IMR-90 (cell line): ENCODE results near the gene KDELR3. TPM values are rescaled to one million over a fixed set of nuclear protein-coding genes. Genes with fewer than 3 reads are reported as not detected.

Experiments used
- ATAC-seq: fragments of 200-7000 bp; cut with Tn5 transposase; 2 replicates; pipeline ENCODE4 v1.9.1; 2020; ENCODE audit warnings: low read depth, mild to moderate bottlenecking, moderate library complexity
- BruUV-seq: library from RNA; stranded (reverse); fragments of 400-500 nt; replicated peaks from 2 replicates; lab custom pipeline; 2021; lab: Mats Ljungman, UMichigan
- CTCF ChIA-PET: fragments of 300-600 bp; formaldehyde crosslinking; extraction: SDS; loops from one replicate; lab custom pipeline; 2021; ENCODE audit warnings: antibody characterized with exemption; lab: Yijun Ruan, JAX
- POLR2A ChIA-PET: fragments of 300-600 bp; sonication (Branson Sonifier 250); formaldehyde crosslinking; loops from one replicate; lab custom pipeline; 2022; ENCODE audit warnings: antibody characterized with exemption; ENCODE audit not compliant: unreplicated experiment; lab: Charles Lee
- DNase-seq: peaks from one replicate; pipeline ENCODE4 v3.0.0; 2013
- H2AFZ ChIP-seq: replicated peaks from 2 replicates; pipeline ENCODE3; 2013; ENCODE audit warnings: low read length, mild to moderate bottlenecking; ENCODE audit not compliant: poor library complexity
- H2AK5ac ChIP-seq: 2 replicates; pipeline ENCODE4 v1.6.1; 2013; ENCODE audit warnings: low read depth, low read length, inconsistent platforms
- H2AK9ac ChIP-seq: replicated peaks from 2 replicates; pipeline ENCODE3; 2013; ENCODE audit warnings: mild to moderate bottlenecking, low read depth, low read length, moderate library complexity; ENCODE audit not compliant: poor library complexity
- H2BK120ac ChIP-seq: 2 replicates; pipeline ENCODE4 v1.6.1; 2013; ENCODE audit warnings: low read depth, low read length, inconsistent platforms
- H2BK15ac ChIP-seq: 3 replicates; pipeline ENCODE4 v1.6.1; 2013; ENCODE audit warnings: low read depth, low read length, inconsistent platforms
- H2BK20ac ChIP-seq: 2 replicates; pipeline ENCODE4 v1.6.1; 2013; ENCODE audit warnings: low read depth, mild to moderate bottlenecking, inconsistent platforms, low read length, moderate library complexity
- H2BK5ac ChIP-seq: 2 replicates; pipeline ENCODE4 v1.6.1; 2013; ENCODE audit warnings: mild to moderate bottlenecking, low read depth, low read length, inconsistent platforms; ENCODE audit not compliant: poor library complexity, severe bottlenecking
- H3K14ac ChIP-seq: replicated peaks from 2 replicates; pipeline ENCODE4 v1.6.1; 2013; ENCODE audit warnings: low read depth, low read length, inconsistent platforms
- H3K18ac ChIP-seq: 2 replicates; pipeline ENCODE4 v1.6.1; 2013; ENCODE audit warnings: low read depth, low read length, control low read depth
- H3K23ac ChIP-seq: 2 replicates; pipeline ENCODE4 v1.6.1; 2013; ENCODE audit warnings: low read depth, low read length, inconsistent platforms
- H3K27ac ChIP-seq: 2 replicates; pipeline ENCODE4 v1.5.1; 2013; ENCODE audit warnings: mild to moderate bottlenecking, control low read depth, low read length; ENCODE audit not compliant: insufficient read depth
- H3K27me3 ChIP-seq: 2 replicates; pipeline ENCODE4 v1.6.1; 2013; ENCODE audit warnings: low read length; ENCODE audit not compliant: control insufficient read depth, insufficient read depth
- H3K36me3 ChIP-seq: 2 replicates; pipeline ENCODE4 v1.6.1; 2013; ENCODE audit warnings: low read length, mixed read lengths; ENCODE audit not compliant: control insufficient read depth, insufficient read depth
- H3K4ac ChIP-seq: 2 replicates; pipeline ENCODE4 v1.6.1; 2013; ENCODE audit warnings: low read depth, low read length, inconsistent platforms
- H3K4me1 ChIP-seq: 2 replicates; pipeline ENCODE4 v1.6.1; 2013; ENCODE audit warnings: low read length, mixed read lengths; ENCODE audit not compliant: control insufficient read depth, insufficient read depth
- H3K4me2 ChIP-seq: 2 replicates; pipeline ENCODE4 v1.6.1; 2013; ENCODE audit warnings: low read depth, mild to moderate bottlenecking, control low read depth, low read length, moderate library complexity
- H3K4me3 ChIP-seq: 2 replicates; pipeline ENCODE4 v1.5.1; 2013; ENCODE audit warnings: low read depth, mild to moderate bottlenecking, control low read depth, low read length, moderate library complexity; ENCODE audit not compliant: insufficient read depth
- H3K56ac ChIP-seq: 2 replicates; pipeline ENCODE4 v1.6.1; 2013; ENCODE audit warnings: low read length, inconsistent platforms; ENCODE audit not compliant: insufficient read depth; ENCODE audit errors: extremely low read depth
- H3K79me1 ChIP-seq, 2 experiments: 2 replicates each; pipeline ENCODE4 v1.6.1; 2013; ENCODE audit warnings: low read length in 2 of 2, inconsistent platforms in 1 of 2, low read depth in 1 of 2
- H3K9ac ChIP-seq: 2 replicates; pipeline ENCODE4 v1.6.1; 2013; ENCODE audit warnings: low read depth, low read length, control low read depth
- H3K9me1 ChIP-seq: 2 replicates; pipeline ENCODE4 v1.6.1; 2013; ENCODE audit warnings: low read length, inconsistent platforms; ENCODE audit not compliant: insufficient read depth
- H3K9me3 ChIP-seq: 2 replicates; pipeline ENCODE4 v1.6.1; 2013; ENCODE audit warnings: low read length; ENCODE audit not compliant: control insufficient read depth, insufficient read depth
- H4K20me1 ChIP-seq: 2 replicates; pipeline ENCODE4 v1.6.1; 2013; ENCODE audit warnings: low read length, inconsistent platforms; ENCODE audit not compliant: insufficient read depth
- H4K5ac ChIP-seq: 2 replicates; pipeline ENCODE4 v1.6.1; 2013; ENCODE audit warnings: mild to moderate bottlenecking, low read depth, low read length, control low read depth
- H4K8ac ChIP-seq, 2 experiments: 2 replicates each; pipeline ENCODE4 v1.6.1; 2013; ENCODE audit warnings: low read depth in 2 of 2, low read length in 2 of 2, control low read depth in 1 of 2, inconsistent platforms in 1 of 2
- H4K91ac ChIP-seq: 2 replicates; pipeline ENCODE4 v1.6.1; 2013; ENCODE audit warnings: low read depth, low read length, inconsistent platforms; ENCODE audit not compliant: insufficient read depth
- BHLHE40 ChIP-seq: fragments of 150-350 bp; IDR thresholded peaks from 2 replicates; pipeline ENCODE4 v1.6.1; 2016; ENCODE audit warnings: mild to moderate bottlenecking, low read depth, low read length
- CEBPB ChIP-seq: IDR thresholded peaks from 2 replicates; pipeline ENCODE4 v1.6.1; 2012; ENCODE audit warnings: low read depth, low read length, improper control_type of control experiment
- CHD1 ChIP-seq: IDR thresholded peaks from 2 replicates; pipeline ENCODE4 v1.6.1; 2012; ENCODE audit warnings: low read depth, low read length, improper control_type of control experiment
- CTCF ChIP-seq: conservative IDR thresholded peaks from 2 replicates; pipeline ENCODE4 v1.5.1; 2012; ENCODE audit warnings: mild to moderate bottlenecking, low read depth, low read length, improper control_type of control experiment
- ELK1 ChIP-seq: fragments of 150-350 bp; IDR thresholded peaks from 2 replicates; pipeline ENCODE4 v1.6.1; 2016; ENCODE audit warnings: low read depth, mild to moderate bottlenecking, low read length, moderate library complexity, borderline replicate concordance
- MAFK ChIP-seq: IDR thresholded peaks from 2 replicates; pipeline ENCODE4 v1.6.1; 2012; ENCODE audit warnings: low read depth, low read length, improper control_type of control experiment
- MAZ ChIP-seq: IDR thresholded peaks from 2 replicates; pipeline ENCODE4 v1.6.1; 2012; ENCODE audit warnings: low read depth, mild to moderate bottlenecking, low read length, improper control_type of control experiment, moderate library complexity, borderline replicate concordance
- MXI1 ChIP-seq: IDR thresholded peaks from 2 replicates; pipeline ENCODE4 v1.6.1; 2012; ENCODE audit warnings: low read depth, mild to moderate bottlenecking, low read length, moderate library complexity, borderline replicate concordance
- NFE2L2 ChIP-seq: fragments of 150-350 bp; IDR thresholded peaks from 2 replicates; pipeline ENCODE4 v1.6.1; 2016; ENCODE audit warnings: low read depth, mild to moderate bottlenecking, low read length
- POLR2A ChIP-seq: IDR thresholded peaks from 2 replicates; pipeline ENCODE4 v1.6.1; 2012; ENCODE audit warnings: mild to moderate bottlenecking, low read depth, low read length
- RCOR1 ChIP-seq: IDR thresholded peaks from 2 replicates; pipeline ENCODE4 v1.6.1; 2012; ENCODE audit warnings: mild to moderate bottlenecking, low read length, improper control_type of control experiment; ENCODE audit not compliant: insufficient replicate concordance
- RFX5 ChIP-seq: IDR thresholded peaks from 2 replicates; pipeline ENCODE4 v1.8.0; 2012; ENCODE audit warnings: low read depth, mild to moderate bottlenecking, low read length, moderate library complexity
- SMC3 ChIP-seq: fragments of 150-350 bp; IDR thresholded peaks from 2 replicates; pipeline ENCODE4 v1.6.1; 2016; ENCODE audit warnings: low read depth, mild to moderate bottlenecking, antibody characterized with exemption, low read length, moderate library complexity
- USF2 ChIP-seq: fragments of 150-350 bp; IDR thresholded peaks from 2 replicates; pipeline ENCODE4 v1.6.1; 2017; ENCODE audit warnings: mild to moderate bottlenecking, antibody characterized with exemption, low read length, low read depth
- WGBS, 2 experiments: methylation state at CpG; one replicate each; pipeline versions ENCODE4 v1.1.5 to v1.1.7; 2013; ENCODE audit warnings: missing lambda C conversion rate in 2 of 2; ENCODE audit not compliant: insufficient read length in 1 of 2; ENCODE audit errors: extremely low coverage in 2 of 2; 5-methylcytosine and 5-hydroxymethylcytosine counted together
- dilution Hi-C: fragments of 300-500 bp; cut with HindIII; formaldehyde crosslinking; loops from one replicate; pipeline ENCODE4 v1.14.3; 2018; ENCODE audit warnings: low sequenced_read_pairs; ENCODE audit not compliant: unreplicated experiment
- in situ Hi-C: fragments of 300-500 bp; cut with MboI; formaldehyde crosslinking; loops from 3 replicates; pipeline ENCODE4 v1.14.3; 2019; ENCODE audit warnings: low sequenced_read_pairs, inconsistent platforms, mixed read lengths
- intact Hi-C: fragments of 100-400 bp; cut with micrococcal nuclease; formaldehyde crosslinking; loops from 2 replicates; pipeline ENCODE4 v1.10.0; 2022
- polyA plus RNA-seq, 3 experiments: library from polyadenylated mRNA; depleted of rRNA; stranded (reverse); fragments of >200 nt; gene quantifications; 2 replicates each; pipeline ENCODE4 v1.2.3, GENCODE V29; 2012; ENCODE audit warnings: low replicate concordance in 1 of 3
- total RNA-seq: library from RNA; depleted of rRNA; stranded (reverse); fragments of >200 nt; gene quantifications from 2 replicates; pipeline ENCODE4 v1.2.3, GENCODE V29; 2012

Gene KDELR3
- total and polyA plus RNA-seq, 2 of the 4 experiments (the other 2 are of a cell fraction), result 129 to 224 TPM

DNA sequence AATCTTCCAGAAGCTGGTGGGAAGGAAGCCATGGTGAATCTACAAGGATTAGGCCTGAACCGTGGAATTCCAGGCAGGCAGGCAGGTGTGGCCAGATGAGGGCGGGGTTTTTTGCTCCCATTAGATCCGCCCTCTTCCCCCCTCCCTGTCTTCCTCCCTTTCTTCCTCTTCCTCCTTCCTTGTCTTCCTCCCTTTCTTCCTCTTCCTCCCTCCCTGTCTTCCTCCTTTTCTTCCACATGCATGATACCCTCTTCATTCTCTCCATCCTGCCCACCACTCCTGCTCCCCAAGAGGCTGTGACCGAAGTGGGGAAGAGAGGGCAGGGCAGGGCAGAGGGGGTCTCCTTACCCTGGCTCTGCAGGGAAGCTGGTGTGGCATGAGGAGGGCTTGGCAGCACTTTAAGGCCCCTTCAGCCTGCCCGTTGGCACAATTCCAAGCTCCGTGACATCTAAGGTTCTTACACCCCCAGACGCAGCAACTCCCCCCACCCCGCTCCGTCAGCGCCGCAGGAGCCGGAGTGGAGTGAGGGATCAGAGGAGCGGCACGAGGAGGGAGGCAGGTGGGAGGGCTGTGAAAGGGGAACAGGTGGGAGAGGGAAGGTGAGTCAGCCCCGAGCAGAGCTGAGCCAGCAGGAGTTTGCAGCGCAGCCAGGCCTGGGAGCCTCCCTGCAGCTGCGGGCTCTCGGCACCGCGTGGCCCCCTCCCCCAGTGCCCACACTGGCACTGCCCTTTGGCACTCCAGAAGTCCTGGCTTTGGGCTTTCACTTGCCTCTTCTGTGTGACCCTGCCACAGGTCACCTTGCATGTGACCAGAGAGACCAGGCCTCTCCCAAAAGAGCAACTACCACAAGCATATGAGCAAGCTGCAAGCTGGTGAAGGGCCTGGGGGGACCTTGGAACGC lies 45.0 kb upstream of the KDELR3 start:
- dilution Hi-C loops, result no loop called here

More for the DNA sequence above, 45.0 kb upstream of the KDELR3 start:
- WGBS, 2 experiments, result 63% methylated on average over 5 of the region's 21 CpGs; no CpG with 5 or more reads in 1 of the 2 experiments
- ChIA-PET POLR2A (no interaction called here), CTCF (no interaction called here)
- in situ Hi-C loops, result no loop called here
- Histone ChIP-seq H2AK9ac (no peak overlapping the region), H3K36me3 (no peaks in the 10 kb centered on the region), H3K9ac (no peak overlapping the region), H3K9me1 (no peaks in the 10 kb centered on the region), H2BK5ac (no peak overlapping the region), H3K79me1 (no peaks in the 10 kb centered on the region), H3K27ac (no peak overlapping the region), H4K8ac (no peak overlapping the region), H4K5ac (no peak overlapping the region), H4K91ac (no peak overlapping the region), H3K18ac (no peak overlapping the region), H3K4ac (no peak overlapping the region), H2BK20ac (no peak overlapping the region), H2BK15ac (no peak overlapping the region), H4K20me1 (no peaks in the 10 kb centered on the region; the same call in 1 of the 2 replicates), H3K4me3 (no peak overlapping the region), H3K9me3 (no peaks in the 10 kb centered on the region), H3K4me2 (no peak overlapping the region), H2AK5ac (no peak overlapping the region), H3K4me1 (no peaks in the 10 kb centered on the region), H2AFZ (peak overlapping the region; percentile 63), H2BK120ac (no peak overlapping the region), H3K27me3 (peaks cover 19% of the 10 kb centered on the region; the same call in 1 of the 2 replicates), H3K23ac (no peak overlapping the region), H3K56ac (no peak overlapping the region), H3K14ac (no peak overlapping the region)
- BruUV-seq, result no TSS peak
- no peak for TF ChIP-seq SMC3
- TF ChIP-seq CTCF, result no peak
- TF ChIP-seq RCOR1, result no peak
- no peak for TF ChIP-seq MAZ
- no peak for TF ChIP-seq BHLHE40
- TF ChIP-seq NFE2L2, result no peak
- TF ChIP-seq USF2, result no peak
- TF ChIP-seq CHD1, result no peak
- no peak for TF ChIP-seq ELK1
- TF ChIP-seq CEBPB, result no peak
- TF ChIP-seq POLR2A, result no peak
- no peak for TF ChIP-seq MXI1
- no peak for TF ChIP-seq RFX5
- TF ChIP-seq MAFK, result no peak
- ATAC-seq, result no peak
- DNase-seq, result no peak
- intact Hi-C loops, result no loop called here
